ENCODE data around the gene B4GALT2.

The B4GALT2 gene

GRCh38 chr1:44002606-44003157, 23.7 kb downstream of the B4GALT2 start:
- no peak for DNase-seq (ENCODE audit: low read depth, low spot score)

GRCh38 chr1:44008259-44008658, 29.2 kb downstream of the B4GALT2 start:
- DNase-seq (ENCODE audit: low read depth, low spot score): no peak

- no peak for DNase-seq (ENCODE audit: low read depth, low spot score)
These were observed 32.0 kb downstream of the B4GALT2 start for GRCh38 chr1:44010935-44011471.

- DNase-seq (ENCODE audit: low read depth, low spot score): no peak
These were observed 33.4 kb downstream of the B4GALT2 start for GRCh38 chr1:44012404-44012803.

- no peak for DNase-seq (ENCODE audit: low read depth, low spot score)
These were observed 34.1 kb downstream of the B4GALT2 start for GRCh38 chr1:44012941-44013609.

- DNase-seq (ENCODE audit: low read depth, low spot score): no peak
These were observed 34.9 kb downstream of the B4GALT2 start for GRCh38 chr1:44013949-44014348.

GRCh38 chr1:44014365-44015104, 35.5 kb downstream of the B4GALT2 start:
- no peak for DNase-seq (ENCODE audit: low read depth, low spot score)

GRCh38 chr1:44015206-44015605, 36.2 kb downstream of the B4GALT2 start:
- no peak for DNase-seq (ENCODE audit: low read depth, low spot score)

GRCh38 chr1:44016041-44016889, 37.3 kb downstream of the B4GALT2 start:
- DNase-seq (ENCODE audit: low read depth, low spot score): no peak

- DNase-seq (ENCODE audit: low read depth, low spot score): no peak
These were observed 37.9 kb downstream of the B4GALT2 start for GRCh38 chr1:44016890-44017400.

GRCh38 chr1:44019466-44019948, 40.5 kb downstream of the B4GALT2 start:
- no peak for DNase-seq (ENCODE audit: low read depth, low spot score)

GRCh38 chr1:44020464-44020863, 41.5 kb downstream of the B4GALT2 start:
- no peak for DNase-seq (ENCODE audit: low read depth, low spot score)

GRCh38 chr1:44021156-44021555, 42.1 kb downstream of the B4GALT2 start:
- no peak for DNase-seq (ENCODE audit: low read depth, low spot score)

- no peak for DNase-seq (ENCODE audit: low read depth, low spot score)
These were observed 42.7 kb downstream of the B4GALT2 start for GRCh38 chr1:44021581-44022321.

- DNase-seq (ENCODE audit: low read depth, low spot score): no peak
These were observed 45.3 kb downstream of the B4GALT2 start for GRCh38 chr1:44024031-44024902.

- DNase-seq (ENCODE audit: low read depth, low spot score): no peak
These were observed 46.0 kb downstream of the B4GALT2 start for GRCh38 chr1:44024903-44025525.

- no peak for DNase-seq (ENCODE audit: low read depth, low spot score)
These were observed 46.8 kb downstream of the B4GALT2 start for GRCh38 chr1:44025816-44026215.

GRCh38 chr1:44027320-44027719, 48.3 kb downstream of the B4GALT2 start:
- no peak for DNase-seq (ENCODE audit: low read depth, low spot score)

- DNase-seq (ENCODE audit: low read depth, low spot score): peak; percentile 17
These were observed 50.4 kb downstream of the B4GALT2 start for GRCh38 chr1:44029260-44029910.
